Activated B cell treated with CpG ODN at 0.5 μM for 24 hours (primary cell): ENCODE measurements around the gene ANKFY1. TPM values are rescaled to one million over a fixed set of nuclear protein-coding genes. Genes with fewer than 3 reads are reported as not detected.

Experiments
- ATAC-seq: fragments of 200-7000 bp; cut with Tn5 transposase; one replicate; pipeline ENCODE4 v1.10.0; 2021; ENCODE audit warnings: low read depth, mild to moderate bottlenecking, moderate library complexity
- CTCF ChIA-PET: fragments of 350-600 bp; sonication (Branson Sonifier 250); formaldehyde crosslinking; loops from one replicate; lab custom pipeline; 2021; ENCODE audit warnings: antibody characterized with exemption; lab: Charles Lee
- POLR2A ChIA-PET: fragments of 350-600 bp; sonication (Branson Sonifier 250); formaldehyde crosslinking; loops from one replicate; lab custom pipeline; 2021; ENCODE audit warnings: antibody characterized with exemption; lab: Charles Lee
- DNase-seq: peaks from one replicate; pipeline ENCODE4 v3.0.0; 2022
- H3K27ac Mint-ChIP-seq: one replicate; pipeline ENCODE4 v1.8.0; 2020; ENCODE audit warnings: mixed read lengths
- H3K27me3 Mint-ChIP-seq: one replicate; pipeline ENCODE4 v1.8.0; 2021; ENCODE audit warnings: mixed read lengths
- H3K36me3 Mint-ChIP-seq: one replicate; pipeline ENCODE4 v1.8.0; 2021; ENCODE audit warnings: low read depth, mixed read lengths
- H3K4me1 Mint-ChIP-seq: one replicate; pipeline ENCODE4 v1.8.0; 2021; ENCODE audit warnings: mixed read lengths
- H3K4me3 Mint-ChIP-seq: one replicate; pipeline ENCODE4 v1.8.0; 2020; ENCODE audit warnings: mild to moderate bottlenecking, mixed read lengths
- H3K9me3 Mint-ChIP-seq: one replicate; pipeline ENCODE4 v1.8.0; 2020; ENCODE audit warnings: mixed read lengths
- intact Hi-C: fragments of 100-400 bp; cut with micrococcal nuclease; formaldehyde crosslinking; loops from one replicate; pipeline ENCODE4 v1.15.1; 2024
- total RNA-seq: library from RNA; stranded (reverse); gene quantifications from 2 replicates; pipeline ENCODE4 v1.2.3, GENCODE V29; 2022
- TF ChIP-seq, protein P1 (sequence below): fragments of 200-600 bp; IDR thresholded peaks from one replicate; pipeline ENCODE4 v1.8.0; 2022; ENCODE audit warnings: antibody characterized with exemption, mild to moderate bottlenecking

Gene ANKFY1
- total RNA-seq, 1 donor from 2014 or later = 50.2 TPM

DNA sequence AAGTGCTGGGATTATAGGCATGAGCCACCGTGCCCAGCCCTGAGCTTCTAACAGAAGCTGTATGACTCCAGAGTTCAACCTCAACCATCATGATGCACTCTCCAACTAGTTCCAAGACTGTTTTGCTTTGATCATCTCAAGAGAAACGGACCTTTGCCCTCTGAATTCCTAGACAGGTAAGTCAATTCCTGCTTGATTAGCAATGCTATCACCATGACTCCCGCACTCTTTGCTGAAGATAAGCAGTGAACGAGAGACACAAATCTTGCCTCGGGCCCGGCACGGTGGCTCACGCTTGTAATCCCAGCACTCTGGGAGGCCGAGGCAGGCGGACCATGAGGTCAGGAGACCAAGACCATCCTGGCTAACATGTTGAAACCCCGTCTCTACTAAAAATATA lies 22.2 kb downstream of the ANKFY1 start:
- peaks cover 53% of the 10 kb centered on the region for H3K36me3 Mint-ChIP-seq
- DNase-seq (no peak), ATAC-seq (no peak)
- no peak overlapping the region for H3K4me3 Mint-ChIP-seq
- H3K9me3 Mint-ChIP-seq = no peaks in the 10 kb centered on the region
- intact Hi-C loops = no loop called here
- no peak overlapping the region for H3K27ac Mint-ChIP-seq
- CTCF ChIA-PET = no interaction called here
- H3K27me3 Mint-ChIP-seq = no peaks in the 10 kb centered on the region
- POLR2A ChIA-PET = no interaction called here
- TF ChIP-seq, protein P1, sequence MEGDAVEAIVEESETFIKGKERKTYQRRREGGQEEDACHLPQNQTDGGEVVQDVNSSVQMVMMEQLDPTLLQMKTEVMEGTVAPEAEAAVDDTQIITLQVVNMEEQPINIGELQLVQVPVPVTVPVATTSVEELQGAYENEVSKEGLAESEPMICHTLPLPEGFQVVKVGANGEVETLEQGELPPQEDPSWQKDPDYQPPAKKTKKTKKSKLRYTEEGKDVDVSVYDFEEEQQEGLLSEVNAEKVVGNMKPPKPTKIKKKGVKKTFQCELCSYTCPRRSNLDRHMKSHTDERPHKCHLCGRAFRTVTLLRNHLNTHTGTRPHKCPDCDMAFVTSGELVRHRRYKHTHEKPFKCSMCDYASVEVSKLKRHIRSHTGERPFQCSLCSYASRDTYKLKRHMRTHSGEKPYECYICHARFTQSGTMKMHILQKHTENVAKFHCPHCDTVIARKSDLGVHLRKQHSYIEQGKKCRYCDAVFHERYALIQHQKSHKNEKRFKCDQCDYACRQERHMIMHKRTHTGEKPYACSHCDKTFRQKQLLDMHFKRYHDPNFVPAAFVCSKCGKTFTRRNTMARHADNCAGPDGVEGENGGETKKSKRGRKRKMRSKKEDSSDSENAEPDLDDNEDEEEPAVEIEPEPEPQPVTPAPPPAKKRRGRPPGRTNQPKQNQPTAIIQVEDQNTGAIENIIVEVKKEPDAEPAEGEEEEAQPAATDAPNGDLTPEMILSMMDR = no peak
- peaks cover 6% of the 10 kb centered on the region for H3K4me1 Mint-ChIP-seq

DNA sequence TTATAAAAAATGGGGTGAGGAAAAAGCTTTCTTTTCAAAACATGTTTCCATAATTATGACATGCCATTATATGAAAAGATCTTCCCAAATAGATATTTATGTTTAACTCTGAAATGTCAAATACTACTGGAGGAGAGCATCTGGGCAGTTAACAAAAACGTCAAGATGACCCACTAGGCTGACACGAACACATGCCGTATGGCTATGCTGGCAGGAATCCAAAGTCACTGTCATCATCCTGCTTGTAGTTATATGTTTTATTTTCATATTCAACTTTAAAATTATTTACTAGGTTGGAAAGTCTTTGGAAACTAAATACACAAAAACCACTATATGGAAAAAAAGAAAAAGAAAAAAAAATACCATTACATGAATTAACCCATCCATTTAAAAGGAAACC lies 27.3 kb downstream of the ANKFY1 start:
- intact Hi-C loops = no loop called here
- Mint-ChIP-seq H3K36me3 (peaks cover 65% of the 10 kb centered on the region), H3K9me3 (no peaks in the 10 kb centered on the region), H3K27ac (no peak overlapping the region), H3K4me1 (no peaks in the 10 kb centered on the region), H3K27me3 (no peaks in the 10 kb centered on the region), H3K4me3 (no peak overlapping the region)
- no peak for ATAC-seq
- ChIA-PET POLR2A (no interaction called here), CTCF (no interaction called here)
- TF ChIP-seq, protein P1 = no peak
- DNase-seq = no peak

DNA sequence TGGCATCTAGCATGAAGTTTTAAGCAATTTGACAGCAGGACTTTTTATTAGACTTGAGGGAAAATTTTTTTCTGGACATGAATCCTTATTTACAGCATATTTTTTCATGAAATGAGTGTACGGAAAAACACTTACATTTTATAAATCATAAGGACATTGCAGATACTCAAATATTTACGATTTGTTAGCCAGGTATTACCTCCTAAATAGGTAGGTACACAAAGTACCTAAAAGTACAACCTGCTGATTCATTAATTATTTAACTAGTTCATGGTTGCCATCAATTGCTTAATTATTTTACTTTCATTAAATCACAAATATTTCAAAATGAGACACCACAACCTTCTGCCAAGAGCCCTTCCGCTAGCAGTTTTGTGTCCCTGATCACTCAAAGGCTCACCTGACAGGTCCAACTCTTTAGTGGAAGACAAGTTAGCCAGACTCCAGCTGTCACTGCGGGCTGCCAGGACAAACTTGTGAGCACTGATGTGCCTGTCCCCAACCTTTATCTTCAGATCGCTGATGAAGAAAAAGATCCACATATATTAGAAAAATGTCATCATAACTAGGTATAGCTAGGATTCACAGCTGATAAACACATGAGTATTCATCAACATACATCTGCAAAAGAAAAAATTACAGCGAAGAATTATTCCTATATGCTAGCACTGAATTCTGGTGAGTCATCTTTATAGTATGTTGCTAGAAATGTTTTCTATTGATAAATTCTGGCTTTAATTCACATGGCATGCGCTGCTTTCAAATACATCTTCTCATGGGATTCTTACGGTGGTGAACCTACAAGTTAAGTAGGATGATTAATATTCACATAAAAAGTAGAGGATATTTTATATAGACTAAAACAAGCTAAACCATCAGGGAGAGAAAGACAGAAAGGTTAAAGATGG lies 28.2 kb downstream of the ANKFY1 start:
- ATAC-seq (no peak), DNase-seq (no peak)
- Mint-ChIP-seq H3K4me1 (no peaks in the 10 kb centered on the region), H3K27me3 (no peaks in the 10 kb centered on the region), H3K36me3 (peaks cover 64% of the 10 kb centered on the region), H3K4me3 (no peak overlapping the region), H3K27ac (no peak overlapping the region), H3K9me3 (no peaks in the 10 kb centered on the region)
- intact Hi-C loops = no loop called here
- ChIA-PET CTCF (no interaction called here), POLR2A (no interaction called here)
- TF ChIP-seq, protein P1 = no peak

DNA sequence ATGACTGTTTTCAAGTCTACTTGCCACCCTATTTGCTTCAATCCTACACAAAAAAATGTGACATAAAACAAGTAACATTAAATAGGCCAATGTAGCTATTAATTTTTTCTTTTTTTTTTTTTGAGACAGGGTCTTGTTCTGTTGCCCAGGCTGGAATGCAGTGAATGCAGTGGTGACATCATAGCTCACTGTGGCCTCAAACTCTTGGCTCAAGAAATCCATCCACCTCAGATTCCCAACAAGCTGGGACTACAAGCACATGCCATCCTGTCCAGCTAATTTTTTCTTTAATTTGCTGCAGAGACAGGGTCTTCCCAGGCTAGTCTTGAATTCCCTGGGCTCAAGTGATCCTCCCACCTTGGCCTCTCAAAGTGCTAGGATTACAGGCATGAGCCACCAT lies 29.4 kb downstream of the ANKFY1 start:
- intact Hi-C loops = no loop called here
- Mint-ChIP-seq H3K4me3 (no peak overlapping the region), H3K27ac (no peak overlapping the region), H3K27me3 (no peaks in the 10 kb centered on the region), H3K9me3 (no peaks in the 10 kb centered on the region), H3K4me1 (no peaks in the 10 kb centered on the region), H3K36me3 (peaks cover 64% of the 10 kb centered on the region)
- ChIA-PET POLR2A (no interaction called here), CTCF (interaction anchor here (0.7 kb wide), 1 partner anchor 14 kb away, joined by 3 read pairs; no protein-coding TSS in a partner anchor)
- DNase-seq (no peak), ATAC-seq (no peak)
- TF ChIP-seq, protein P1 = no peak

DNA sequence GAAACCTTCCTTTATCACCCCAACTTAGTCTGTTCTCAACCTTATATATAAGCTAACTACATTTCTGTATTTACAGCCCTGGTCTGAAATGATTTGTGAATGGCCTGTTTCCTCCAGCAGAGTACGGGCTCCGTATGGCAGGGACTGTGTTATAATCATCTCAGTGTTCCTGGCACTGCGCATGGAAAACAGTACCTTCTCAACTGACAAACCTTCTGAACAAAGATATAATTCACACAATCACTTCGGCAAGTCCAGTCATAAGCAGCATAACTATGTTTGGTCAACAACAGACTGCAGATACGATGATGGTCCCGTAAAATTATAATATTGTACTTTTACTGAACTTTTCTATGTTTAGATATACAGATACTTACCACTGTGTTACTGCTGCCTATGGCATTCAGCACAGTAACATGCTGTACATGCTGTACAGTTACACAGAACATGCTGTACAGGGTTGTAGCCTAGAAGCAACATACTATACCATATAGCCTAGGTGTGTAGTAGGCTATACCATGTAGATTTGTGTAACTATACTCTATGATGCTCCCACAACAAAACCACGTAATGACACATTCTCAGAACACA lies 30.0 kb downstream of the ANKFY1 start:
- Mint-ChIP-seq H3K27me3 (no peaks in the 10 kb centered on the region), H3K9me3 (no peaks in the 10 kb centered on the region), H3K36me3 (peaks cover 60% of the 10 kb centered on the region), H3K4me1 (no peaks in the 10 kb centered on the region), H3K4me3 (no peak overlapping the region), H3K27ac (no peak overlapping the region)
- TF ChIP-seq, protein P1 = no peak
- intact Hi-C loops = no loop called here
- ATAC-seq (no peak), DNase-seq (no peak)
- ChIA-PET POLR2A (no interaction called here), CTCF (interaction anchor here (0.7 kb wide), 1 partner anchor 14 kb away, joined by 3 read pairs; no protein-coding TSS in a partner anchor)
